HG02885 (cell line): Measurements from ENCODE around the gene PRR23B.

Experiments used
- ATAC-seq: cut with Tn5 transposase; IDR thresholded peaks from one replicate; pipeline ENCODE4 v1.9.1; 2021; ENCODE audit warnings: mild to moderate bottlenecking; ENCODE audit not compliant: unreplicated experiment, poor library complexity

The PRR23B gene

DNA sequence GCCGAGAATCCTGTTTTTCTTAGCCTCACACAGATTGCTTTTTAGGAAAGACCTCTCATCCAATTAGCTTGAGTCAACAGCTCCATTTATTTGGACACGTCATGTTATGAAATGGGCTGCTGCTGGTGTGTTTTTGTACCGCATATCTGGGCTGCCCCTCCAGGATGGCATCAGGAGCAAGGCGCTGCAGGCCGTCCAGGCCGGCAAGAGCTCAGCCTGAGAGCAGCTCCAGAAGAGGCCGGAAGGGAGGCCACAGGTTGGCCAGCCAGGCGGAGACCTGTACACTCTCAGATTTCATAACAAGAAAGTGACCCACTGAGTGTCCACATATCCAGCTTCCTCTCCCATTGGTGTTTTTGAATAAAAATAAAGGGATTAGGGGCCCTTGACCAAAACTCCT, 45.4 kb downstream of the PRR23B start:
- ATAC-seq = no peak

DNA sequence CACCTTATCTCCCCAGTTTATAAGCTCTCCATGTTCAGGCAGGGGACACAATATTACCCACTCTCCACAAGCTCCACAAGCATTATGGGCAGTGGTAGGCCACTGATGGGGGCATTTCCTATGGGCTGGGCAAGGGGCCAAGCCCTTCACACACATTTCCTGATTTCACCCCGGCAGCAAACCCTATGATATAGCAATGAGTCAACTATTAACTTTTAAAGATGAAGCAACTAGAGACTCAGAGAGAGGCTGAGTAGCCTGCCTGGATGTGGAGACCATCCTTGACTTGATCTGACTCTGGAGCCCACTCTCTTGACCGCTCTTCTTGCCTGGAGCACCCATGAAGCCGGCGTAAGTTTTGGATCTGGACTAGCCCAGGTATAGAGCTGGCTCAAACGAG, 46.3 kb downstream of the PRR23B start:
- no peak for ATAC-seq

DNA sequence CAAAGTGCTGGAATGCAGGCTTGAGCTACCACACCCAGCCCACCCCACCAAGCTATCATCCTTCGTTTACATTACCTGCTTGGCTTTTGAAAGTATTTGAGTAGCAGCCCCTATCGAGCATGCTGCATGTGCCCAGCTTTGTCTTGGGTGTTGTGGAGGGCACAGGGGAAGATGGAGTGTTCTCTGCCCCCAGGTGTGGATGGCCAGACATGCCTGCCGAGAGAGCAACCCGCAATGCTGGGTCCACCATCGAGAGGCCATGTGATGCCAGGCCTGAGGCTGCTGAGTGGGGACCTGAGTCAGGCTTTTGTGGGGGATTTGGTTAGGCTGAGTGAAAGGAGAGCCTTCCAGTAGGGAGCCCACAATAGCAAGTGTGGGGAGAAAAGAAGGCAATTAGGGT, 47.8 kb downstream of the PRR23B start:
- no peak for ATAC-seq

DNA sequence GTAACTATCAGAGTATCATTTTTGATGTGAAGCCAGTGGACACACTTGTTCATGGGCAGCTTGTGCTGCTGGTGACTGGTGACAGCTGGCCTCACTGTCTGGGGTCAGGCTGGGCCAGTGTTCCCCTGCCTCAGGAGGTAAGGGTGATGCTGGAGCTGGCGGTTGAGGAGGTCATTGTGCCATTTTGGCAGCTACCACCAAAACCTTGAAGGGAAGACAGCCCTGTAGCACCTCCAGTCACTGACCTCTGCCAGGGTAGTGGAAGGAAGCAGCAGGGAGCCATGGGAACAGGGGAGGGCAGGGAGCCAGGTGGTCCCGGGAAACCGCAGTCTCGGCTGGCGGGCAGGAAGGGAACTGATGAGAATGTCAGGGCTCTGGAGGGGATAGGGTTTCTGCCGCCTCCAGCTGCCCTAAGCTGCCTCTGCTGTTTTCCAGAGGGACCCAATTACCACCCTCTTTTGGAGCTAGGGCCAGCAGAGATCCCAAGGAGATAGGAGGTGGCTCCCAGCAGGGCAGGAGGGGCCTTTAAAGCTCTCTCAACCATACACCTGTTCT, 48.9 kb downstream of the PRR23B start:
- no peak for ATAC-seq
